ENCODE results near the gene REXO5. TPM values are rescaled to one million over a fixed set of nuclear protein-coding genes. Genes with fewer than 3 reads are reported as not detected.

The REXO5 gene
- total RNA-seq, 1 experiment from 2014 or later = 9.1 TPM

- intact Hi-C loops (cut with micrococcal nuclease; ENCODE audit: unreplicated experiment) = no loop called here
- ChIA-PET CTCF (no interaction called here), POLR2A (ENCODE audit: low non-redundant PET) (no interaction called here)
- Histone ChIP-seq H3K4me3 (ENCODE audit: low read depth, low read length, poor library complexity, severe bottlenecking) (no peak overlapping the region), H3K36me3 (ENCODE audit: insufficient read depth, low read length, poor library complexity, severe bottlenecking) (no peaks in the 10 kb centered on the region), H3K9me3 (ENCODE audit: low read depth, low read length, poor library complexity, severe bottlenecking) (no peaks in the 10 kb centered on the region), H3K27me3 (replicated peaks; ENCODE audit: insufficient read depth, low read depth, low read length, poor library complexity) (peaks cover 56% of the 10 kb centered on the region), H3K27ac (ENCODE audit: low read depth, low read length, poor library complexity, severe bottlenecking) (no peak overlapping the region), H3K4me1 (ENCODE audit: insufficient read depth, low read length, poor library complexity, severe bottlenecking) (no peaks in the 10 kb centered on the region)
- no TSS peak for BruUV-seq (replicated peaks)
- TF ChIP-seq CTCF (conservative IDR thresholded peaks at IDR 0.05; ENCODE audit: low read depth, low read length) (no peak), EZH2 (IDR thresholded peaks at IDR 0.05; ENCODE audit: borderline replicate concordance, low read depth, low read length, poor library complexity, severe bottlenecking) (no peak)
- DNase-seq (ENCODE audit: low spot score) = no peak
These were observed 24.6 kb upstream of the REXO5 start for GRCh38 chr16:20781697-20782096.

GRCh38 chr16:20782470-20782869 lies 23.9 kb upstream of the REXO5 start:
- TF ChIP-seq CTCF (conservative IDR thresholded peaks at IDR 0.05; ENCODE audit: low read depth, low read length) (no peak), EZH2 (IDR thresholded peaks at IDR 0.05; ENCODE audit: borderline replicate concordance, low read depth, low read length, poor library complexity, severe bottlenecking) (no peak)
- intact Hi-C loops (cut with micrococcal nuclease; ENCODE audit: unreplicated experiment) = no loop called here
- ChIA-PET POLR2A (ENCODE audit: low non-redundant PET) (no interaction called here), CTCF (no interaction called here)
- Histone ChIP-seq H3K4me3 (ENCODE audit: low read depth, low read length, poor library complexity, severe bottlenecking) (no peak overlapping the region), H3K36me3 (ENCODE audit: insufficient read depth, low read length, poor library complexity, severe bottlenecking) (no peaks in the 10 kb centered on the region), H3K27me3 (replicated peaks; ENCODE audit: insufficient read depth, low read depth, low read length, poor library complexity) (peaks cover 60% of the 10 kb centered on the region), H3K4me1 (ENCODE audit: insufficient read depth, low read length, poor library complexity, severe bottlenecking) (no peaks in the 10 kb centered on the region), H3K27ac (ENCODE audit: low read depth, low read length, poor library complexity, severe bottlenecking) (no peak overlapping the region), H3K9me3 (ENCODE audit: low read depth, low read length, poor library complexity, severe bottlenecking) (no peaks in the 10 kb centered on the region)
- no peak for DNase-seq (ENCODE audit: low spot score)
- no TSS peak for BruUV-seq (replicated peaks)

GRCh38 chr16:20784204-20784603 lies 22.1 kb upstream of the REXO5 start:
- DNase-seq (ENCODE audit: low spot score) = no peak
- POLR2A ChIA-PET (ENCODE audit: low non-redundant PET) = no interaction called here
- no TSS peak for BruUV-seq (replicated peaks)
- H3K4me3 ChIP-seq (ENCODE audit: low read depth, low read length, poor library complexity, severe bottlenecking) = no peak overlapping the region
- intact Hi-C loops (cut with micrococcal nuclease; ENCODE audit: unreplicated experiment) = no loop called here
- H3K27me3 ChIP-seq (replicated peaks; ENCODE audit: insufficient read depth, low read depth, low read length, poor library complexity) = peaks cover 72% of the 10 kb centered on the region
- no peaks in the 10 kb centered on the region for H3K36me3 ChIP-seq (ENCODE audit: insufficient read depth, low read length, poor library complexity, severe bottlenecking)
- CTCF ChIA-PET = no interaction called here
- peaks cover 7% of the 10 kb centered on the region for H3K4me1 ChIP-seq (ENCODE audit: insufficient read depth, low read length, poor library complexity, severe bottlenecking)
- no peak for TF ChIP-seq CTCF (conservative IDR thresholded peaks at IDR 0.05; ENCODE audit: low read depth, low read length)
- no peak for TF ChIP-seq EZH2 (IDR thresholded peaks at IDR 0.05; ENCODE audit: borderline replicate concordance, low read depth, low read length, poor library complexity, severe bottlenecking)
- H3K27ac ChIP-seq (ENCODE audit: low read depth, low read length, poor library complexity, severe bottlenecking) = no peak overlapping the region
- H3K9me3 ChIP-seq (ENCODE audit: low read depth, low read length, poor library complexity, severe bottlenecking) = no peaks in the 10 kb centered on the region
